ENCODE measurements around the gene MVK. TPM values are rescaled to one million over a fixed set of nuclear protein-coding genes. Genes with fewer than 3 reads are reported as not detected.

MVK gene
- total and polyA plus RNA-seq, 12 donors, result 10.8 to 194 (median 25.2) TPM

DNA sequence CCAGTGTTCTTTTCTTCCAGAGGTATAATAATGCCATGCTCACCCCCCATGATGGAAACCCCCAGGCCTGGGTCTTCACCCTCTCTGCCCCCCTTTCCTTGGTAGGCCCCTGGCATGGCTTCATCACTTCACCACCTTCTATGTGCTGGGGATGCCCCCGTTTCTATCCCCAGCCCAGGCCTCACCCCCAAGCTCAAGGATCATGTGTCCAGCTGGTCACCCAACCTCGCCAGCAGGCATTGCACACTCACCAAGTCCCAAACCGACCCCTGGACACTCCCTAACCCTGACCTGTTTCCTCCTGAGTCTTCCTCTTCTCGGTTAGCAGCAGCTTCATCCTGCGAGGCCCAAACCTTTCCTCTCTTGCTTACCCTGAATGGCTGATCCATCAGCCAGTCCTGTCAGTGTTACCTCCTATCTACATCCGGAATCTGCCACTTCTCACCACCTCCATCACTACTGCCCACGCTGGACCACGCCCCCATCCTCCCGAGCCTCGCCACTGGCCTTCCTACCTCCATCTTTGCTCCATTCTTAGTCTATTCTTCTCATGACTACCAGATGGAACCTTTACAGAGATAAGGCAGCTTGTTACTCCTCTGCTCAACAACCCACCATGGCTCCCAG is 69.0 kb downstream of the MVK start:
- peaks cover 4% of the 10 kb centered on the region for H3K27me3 ChIP-seq
- TF ChIP-seq POLR2A (IDR thresholded peaks at IDR 0.05), result no peak
- WGBS, 4 donors, result 58 to 72% (median 67%) methylated on average over 10 of the region's 10 CpGs

DNA sequence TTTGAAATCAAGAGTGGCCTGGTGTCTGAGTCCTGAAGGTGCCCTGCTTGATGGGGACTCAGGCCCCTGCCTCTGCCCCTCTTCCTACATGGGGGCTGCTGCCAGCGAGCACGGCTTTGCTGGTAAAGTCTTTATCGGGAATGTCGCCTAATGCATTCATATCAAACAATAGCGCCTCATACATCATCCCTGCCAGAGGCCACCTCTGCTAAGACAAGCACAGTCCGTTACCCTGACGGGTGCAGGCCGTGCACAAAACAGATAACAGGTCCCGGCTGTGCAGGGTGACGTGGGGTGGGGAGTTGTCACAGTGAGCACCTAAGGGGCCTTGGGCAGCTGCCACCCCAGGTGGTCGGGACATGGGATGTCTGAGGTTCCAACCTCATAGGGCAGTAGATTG is 71.6 kb downstream of the MVK start:
- 77% methylated on average over 8 to 11 of the region's 11 CpGs for WGBS, 4 donors
- no peak for DNase-seq
- Histone ChIP-seq H3K36me3 (replicated peaks in 1 of 2) (no peaks in the 10 kb centered on the region), H3K9me3 (replicated peaks in 1 of 3) (no peaks in the 10 kb centered on the region), H3K4me3 (no peak overlapping the region), H3K4me1 (replicated peaks in 1 of 2) (no peaks in the 10 kb centered on the region), H3K27ac (no peak overlapping the region), H3K27me3 (peaks cover 4% of the 10 kb centered on the region)
- intact Hi-C loops (cut with DNase I), result no loop called here
- TF ChIP-seq, protein P1, sequence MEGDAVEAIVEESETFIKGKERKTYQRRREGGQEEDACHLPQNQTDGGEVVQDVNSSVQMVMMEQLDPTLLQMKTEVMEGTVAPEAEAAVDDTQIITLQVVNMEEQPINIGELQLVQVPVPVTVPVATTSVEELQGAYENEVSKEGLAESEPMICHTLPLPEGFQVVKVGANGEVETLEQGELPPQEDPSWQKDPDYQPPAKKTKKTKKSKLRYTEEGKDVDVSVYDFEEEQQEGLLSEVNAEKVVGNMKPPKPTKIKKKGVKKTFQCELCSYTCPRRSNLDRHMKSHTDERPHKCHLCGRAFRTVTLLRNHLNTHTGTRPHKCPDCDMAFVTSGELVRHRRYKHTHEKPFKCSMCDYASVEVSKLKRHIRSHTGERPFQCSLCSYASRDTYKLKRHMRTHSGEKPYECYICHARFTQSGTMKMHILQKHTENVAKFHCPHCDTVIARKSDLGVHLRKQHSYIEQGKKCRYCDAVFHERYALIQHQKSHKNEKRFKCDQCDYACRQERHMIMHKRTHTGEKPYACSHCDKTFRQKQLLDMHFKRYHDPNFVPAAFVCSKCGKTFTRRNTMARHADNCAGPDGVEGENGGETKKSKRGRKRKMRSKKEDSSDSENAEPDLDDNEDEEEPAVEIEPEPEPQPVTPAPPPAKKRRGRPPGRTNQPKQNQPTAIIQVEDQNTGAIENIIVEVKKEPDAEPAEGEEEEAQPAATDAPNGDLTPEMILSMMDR (IDR thresholded peaks at IDR 0.05), result no peak
- TF ChIP-seq POLR2A (IDR thresholded peaks at IDR 0.05), result no peak

More for the DNA sequence above, 69.0 kb downstream of the MVK start:
- no peaks in the 10 kb centered on the region for H3K36me3 ChIP-seq (replicated peaks in 1 of 2)
- no peak overlapping the region for H3K4me3 ChIP-seq
- H3K9me3 ChIP-seq (replicated peaks in 1 of 3), result no peaks in the 10 kb centered on the region
- no peaks in the 10 kb centered on the region for H3K4me1 ChIP-seq (replicated peaks in 1 of 2)
- intact Hi-C loops (cut with DNase I), result no loop called here
- H3K27ac ChIP-seq, result no peak overlapping the region
- no peak for DNase-seq

DNA sequence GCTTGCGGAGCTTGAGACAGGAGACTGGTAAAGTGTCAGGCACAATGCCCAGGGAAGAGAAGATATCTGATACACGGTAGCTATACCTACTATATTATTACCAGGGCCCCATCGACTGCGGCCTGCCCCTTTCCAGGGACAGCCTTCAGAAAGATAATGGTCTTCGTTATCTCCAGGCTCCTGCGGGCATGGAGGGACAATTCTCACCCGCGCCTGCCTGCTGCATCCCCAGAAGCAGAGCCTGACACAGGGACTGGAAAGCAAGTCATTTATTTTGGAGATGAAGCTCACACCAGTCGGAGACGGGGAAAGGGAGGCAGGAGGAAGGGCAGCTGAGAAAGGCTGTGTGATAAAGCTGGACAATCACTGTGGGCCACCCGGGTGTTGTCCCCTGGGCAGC is 72.1 kb downstream of the MVK start:
- 64 to 80% (median 75%) methylated on average over 11 of the region's 11 CpGs for WGBS, 4 donors
- H3K9me3 ChIP-seq (replicated peaks in 1 of 3), result no peaks in the 10 kb centered on the region
- H3K4me3 ChIP-seq, result no peak overlapping the region
- no peaks in the 10 kb centered on the region for H3K36me3 ChIP-seq (replicated peaks in 1 of 2)
- DNase-seq, result no peak
- intact Hi-C loops (cut with DNase I), result no loop called here
- H3K4me1 ChIP-seq (replicated peaks in 1 of 2), result no peaks in the 10 kb centered on the region
- H3K27me3 ChIP-seq, result peaks cover 4% of the 10 kb centered on the region
- TF ChIP-seq POLR2A (IDR thresholded peaks at IDR 0.05), result no peak
- TF ChIP-seq, protein P1 (IDR thresholded peaks at IDR 0.05), result no peak
- H3K27ac ChIP-seq, result no peak overlapping the region

Other genes starting within 250 kb of the MVK start
- gene MYO1H, start 225.9 kb upstream of the MVK start, total RNA-seq, result not detected
- gene MYO1H, start 225.9 kb upstream of the MVK start, polyA plus RNA-seq, result under 1 TPM in 2 of 3 donors, not detected in 1; 0.03 to 0.08 TPM
- 10 to 100 TPM; 30.2 to 77.8 (median 62.1) TPM for gene KCTD10, start 96.5 kb upstream of the MVK start, total RNA-seq
- 10 to 100 TPM; 21.6 to 57.5 (median 24.3) TPM for gene KCTD10, start 96.5 kb upstream of the MVK start, polyA plus RNA-seq
- gene UBE3B, start 96.2 kb upstream of the MVK start, total RNA-seq, result 10 to 100 TPM; 34.3 to 79.5 (median 40.6) TPM
- gene UBE3B, start 96.2 kb upstream of the MVK start, polyA plus RNA-seq, result 10 to 100 TPM; 16.0 to 25.3 (median 18.4) TPM
- 100 to 1,000 TPM in 4 of 9 donors, 10 to 100 TPM in 5; 74.2 to 238 (median 96.0) TPM for gene MMAB, start 290 bp upstream of the MVK start, total RNA-seq
- 100 to 1,000 TPM in 1 of 3 donors, 10 to 100 TPM in 2; 52.3 to 119 (median 84.0) TPM for gene MMAB, start 290 bp upstream of the MVK start, polyA plus RNA-seq
- gene FAM222A, start 140.0 kb downstream of the MVK start, total RNA-seq, result 10 to 100 TPM; 15.2 to 57.8 (median 26.6) TPM
- 10 to 100 TPM in 2 of 3 donors, 1 to 10 TPM in 1; 9.2 to 36.7 (median 11.7) TPM for gene FAM222A, start 140.0 kb downstream of the MVK start, polyA plus RNA-seq

Data from adrenal gland (tissue), 12 donors.